Neural cell (in vitro differentiated cells): Measurements from ENCODE around the gene CRYBB1. TPM values are rescaled to one million over a fixed set of nuclear protein-coding genes. Genes with fewer than 3 reads are reported as not detected.

Experiments used
- H2AFZ ChIP-seq: fragments of 200-600, 300-800 bp; sonication (generic), shearing (Covaris generic); 2 replicates; pipeline ENCODE4 v1.6.0; 2014; ENCODE audit warnings: low read depth, mild to moderate bottlenecking, antibody characterized with exemption, low read length, moderate library complexity
- H3F3A ChIP-seq: fragments of 200-600 bp; shearing (Covaris generic); 2 replicates; pipeline ENCODE4 v1.6.1; 2016; ENCODE audit warnings: mild to moderate bottlenecking, moderate library complexity, mixed read lengths, antibody characterized with exemption, low read length; ENCODE audit not compliant: insufficient read depth, poor library complexity, severe bottlenecking
- H3K27ac ChIP-seq: fragments of 200-600, 300-800 bp; sonication (generic), shearing (Covaris generic); 2 replicates; pipeline ENCODE4 v1.5.1; 2014; ENCODE audit warnings: mild to moderate bottlenecking, low read length, moderate library complexity
- H3K27me3 ChIP-seq: fragments of 300-800, 200-600 bp; sonication (generic), shearing (Covaris generic); 2 replicates; pipeline ENCODE4 v1.6.0; 2014; ENCODE audit warnings: mild to moderate bottlenecking, low read depth, low read length, moderate library complexity; ENCODE audit not compliant: insufficient read depth
- H3K36me3 ChIP-seq: fragments of 300-800, 200-600 bp; sonication (generic), shearing (Covaris generic); 2 replicates; pipeline ENCODE4 v1.5.1; 2014; ENCODE audit warnings: mild to moderate bottlenecking, antibody characterized with exemption, low read length, moderate library complexity; ENCODE audit not compliant: insufficient read depth
- H3K4me2 ChIP-seq: fragments of 300-800, 200-600 bp; sonication (generic), shearing (Covaris generic); 2 replicates; pipeline ENCODE4 v1.6.0; 2014; ENCODE audit warnings: mild to moderate bottlenecking, low read length
- H3K4me3 ChIP-seq: fragments of 300-800, 200-600 bp; sonication (generic), shearing (Covaris generic); 2 replicates; pipeline ENCODE4 v1.5.1; 2014; ENCODE audit warnings: mild to moderate bottlenecking, low read length, moderate library complexity
- H3K79me2 ChIP-seq: fragments of 200-600 bp; shearing (Covaris generic); replicated peaks from 2 replicates; pipeline ENCODE4 v1.6.0; 2014; ENCODE audit warnings: mild to moderate bottlenecking, low read length, moderate library complexity; ENCODE audit not compliant: insufficient read depth
- H3K9ac ChIP-seq: fragments of 300-800, 200-600 bp; sonication (generic), shearing (Covaris generic); 2 replicates; pipeline ENCODE4 v1.6.1; 2016; ENCODE audit warnings: mild to moderate bottlenecking, low read length, mixed read lengths
- H3K9me2 ChIP-seq: fragments of 200-600 bp; shearing (Covaris generic); 2 replicates; pipeline ENCODE4 v1.6.1; 2016; ENCODE audit warnings: mild to moderate bottlenecking, low read length, mixed read lengths; ENCODE audit not compliant: insufficient read depth
- H3K9me3 ChIP-seq: fragments of 200-600, 300-800 bp; sonication (generic), shearing (Covaris generic); 2 replicates; pipeline ENCODE4 v1.6.1; 2016; ENCODE audit warnings: mild to moderate bottlenecking, mixed run types, low read length, moderate library complexity, mixed read lengths
- H4K20me1 ChIP-seq: fragments of 200-600 bp; shearing (Covaris generic); 2 replicates; pipeline ENCODE4 v1.6.1; 2016; ENCODE audit warnings: mild to moderate bottlenecking, mixed run types; ENCODE audit not compliant: insufficient read depth
- CTCF ChIP-seq: fragments of 450-650 bp; IDR thresholded peaks from 2 replicates; pipeline ENCODE4 v1.5.1; 2014; ENCODE audit warnings: antibody characterized with exemption, mild to moderate bottlenecking, moderate library complexity; ENCODE audit not compliant: poor library complexity, severe bottlenecking
- EP300 ChIP-seq: fragments of 450-650 bp; conservative IDR thresholded peaks from 2 replicates; pipeline ENCODE4 v1.6.1; 2014; ENCODE audit warnings: antibody characterized with exemption, mild to moderate bottlenecking, moderate library complexity; ENCODE audit not compliant: poor library complexity, severe bottlenecking
- EZH2 ChIP-seq: fragments of 200-600, 300-800 bp; shearing (Covaris generic), sonication (generic); IDR thresholded peaks from 2 replicates; pipeline ENCODE4 v1.6.1; 2014; ENCODE audit warnings: antibody characterized with exemption, low read length, borderline replicate concordance, mild to moderate bottlenecking; ENCODE audit not compliant: insufficient read depth, poor library complexity, severe bottlenecking
- MXI1 ChIP-seq: fragments of 450-650 bp; conservative IDR thresholded peaks from 2 replicates; pipeline ENCODE4 v1.6.1; 2014; ENCODE audit warnings: antibody characterized with exemption, mild to moderate bottlenecking; ENCODE audit not compliant: poor library complexity, severe bottlenecking
- POLR2AphosphoS5 ChIP-seq: IDR thresholded peaks from 2 replicates; pipeline ENCODE4 v1.6.1; 2012
- RAD21 ChIP-seq: fragments of 450-650 bp; conservative IDR thresholded peaks from 2 replicates; pipeline ENCODE4 v1.6.1; 2014; ENCODE audit warnings: antibody characterized with exemption, mild to moderate bottlenecking, moderate library complexity
- SMC3 ChIP-seq: fragments of 450-650 bp; conservative IDR thresholded peaks from 2 replicates; pipeline ENCODE4 v1.6.1; 2014; ENCODE audit warnings: antibody characterized with exemption, mild to moderate bottlenecking, moderate library complexity; ENCODE audit not compliant: poor library complexity
- TAF1 ChIP-seq: IDR thresholded peaks from 2 replicates; pipeline ENCODE4 v1.6.1; 2012; ENCODE audit warnings: low read depth
- polyA plus RNA-seq: library from polyadenylated mRNA; depleted of rRNA; stranded (reverse); fragments of >200 nt; gene quantifications from 2 replicates; pipeline ENCODE4 v1.2.3, GENCODE V29; 2014
- TF ChIP-seq, protein P1 (sequence below): IDR thresholded peaks from 2 replicates; pipeline ENCODE4 v1.6.1; 2012; ENCODE audit warnings: borderline replicate concordance

CRYBB1 gene
- polyA plus RNA-seq, 1 donor from 2014 or later: not detected

- no peak overlapping the region for H3K4me2 ChIP-seq
- H3K36me3 ChIP-seq: no peaks in the 10 kb centered on the region
- no peaks in the 10 kb centered on the region for H3K9me3 ChIP-seq
- no peak overlapping the region for H3K27ac ChIP-seq
- no peaks in the 10 kb centered on the region for H3K79me2 ChIP-seq
- no peak overlapping the region for H2AFZ ChIP-seq
- no peak overlapping the region for H3K9ac ChIP-seq
- H3K27me3 ChIP-seq: no peaks in the 10 kb centered on the region
- no peaks in the 10 kb centered on the region for H3F3A ChIP-seq
- H4K20me1 ChIP-seq: no peaks in the 10 kb centered on the region
- H3K9me2 ChIP-seq: no peaks in the 10 kb centered on the region
- H3K4me3 ChIP-seq: no peak overlapping the region
- TF ChIP-seq EZH2 (no peak), CTCF (no peak), MXI1 (no peak), TAF1 (no peak), RAD21 (no peak), SMC3 (no peak), POLR2AphosphoS5 (no peak), EP300 (no peak)
- TF ChIP-seq, protein P1, sequence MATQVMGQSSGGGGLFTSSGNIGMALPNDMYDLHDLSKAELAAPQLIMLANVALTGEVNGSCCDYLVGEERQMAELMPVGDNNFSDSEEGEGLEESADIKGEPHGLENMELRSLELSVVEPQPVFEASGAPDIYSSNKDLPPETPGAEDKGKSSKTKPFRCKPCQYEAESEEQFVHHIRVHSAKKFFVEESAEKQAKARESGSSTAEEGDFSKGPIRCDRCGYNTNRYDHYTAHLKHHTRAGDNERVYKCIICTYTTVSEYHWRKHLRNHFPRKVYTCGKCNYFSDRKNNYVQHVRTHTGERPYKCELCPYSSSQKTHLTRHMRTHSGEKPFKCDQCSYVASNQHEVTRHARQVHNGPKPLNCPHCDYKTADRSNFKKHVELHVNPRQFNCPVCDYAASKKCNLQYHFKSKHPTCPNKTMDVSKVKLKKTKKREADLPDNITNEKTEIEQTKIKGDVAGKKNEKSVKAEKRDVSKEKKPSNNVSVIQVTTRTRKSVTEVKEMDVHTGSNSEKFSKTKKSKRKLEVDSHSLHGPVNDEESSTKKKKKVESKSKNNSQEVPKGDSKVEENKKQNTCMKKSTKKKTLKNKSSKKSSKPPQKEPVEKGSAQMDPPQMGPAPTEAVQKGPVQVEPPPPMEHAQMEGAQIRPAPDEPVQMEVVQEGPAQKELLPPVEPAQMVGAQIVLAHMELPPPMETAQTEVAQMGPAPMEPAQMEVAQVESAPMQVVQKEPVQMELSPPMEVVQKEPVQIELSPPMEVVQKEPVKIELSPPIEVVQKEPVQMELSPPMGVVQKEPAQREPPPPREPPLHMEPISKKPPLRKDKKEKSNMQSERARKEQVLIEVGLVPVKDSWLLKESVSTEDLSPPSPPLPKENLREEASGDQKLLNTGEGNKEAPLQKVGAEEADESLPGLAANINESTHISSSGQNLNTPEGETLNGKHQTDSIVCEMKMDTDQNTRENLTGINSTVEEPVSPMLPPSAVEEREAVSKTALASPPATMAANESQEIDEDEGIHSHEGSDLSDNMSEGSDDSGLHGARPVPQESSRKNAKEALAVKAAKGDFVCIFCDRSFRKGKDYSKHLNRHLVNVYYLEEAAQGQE: no peak
Measured at GRCh38 chr22:26581026-26581425, 36.8 kb downstream of the CRYBB1 start.

DNA sequence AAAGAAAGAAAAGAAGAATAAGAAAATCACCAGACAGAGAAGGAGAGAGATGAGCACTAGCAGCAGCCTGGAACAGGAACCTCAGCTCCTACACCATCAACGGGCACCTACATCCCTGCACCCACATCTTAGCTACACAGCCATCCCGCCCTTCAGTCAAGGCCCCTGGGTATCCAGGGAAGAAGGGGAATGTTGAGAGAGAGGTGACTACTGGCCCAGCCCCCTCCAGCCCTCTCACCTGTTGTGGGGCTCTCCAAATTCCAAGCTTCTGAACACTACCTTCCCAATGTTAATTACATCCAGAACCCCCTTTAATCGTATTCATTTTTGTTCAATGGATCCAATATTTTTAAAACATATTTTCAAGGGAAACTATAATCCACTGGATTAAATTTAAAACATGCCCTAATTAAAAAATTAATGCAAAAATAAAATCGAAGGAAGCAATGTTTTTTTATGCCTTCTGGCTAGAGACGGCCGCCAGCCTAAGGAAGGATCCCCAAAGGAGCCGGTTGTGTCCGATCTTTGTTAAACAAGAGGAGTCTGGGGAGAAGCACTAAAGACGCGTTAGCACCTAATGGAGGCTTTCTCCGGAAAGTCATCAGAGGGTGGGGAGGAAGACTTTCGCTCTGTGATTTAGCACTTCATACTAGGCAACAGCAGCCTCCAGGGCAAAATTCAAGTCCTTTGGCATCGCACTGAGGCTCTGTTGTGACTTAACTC, 37.4 kb downstream of the CRYBB1 start:
- Histone ChIP-seq H3F3A (no peaks in the 10 kb centered on the region), H3K9me3 (no peaks in the 10 kb centered on the region), H3K79me2 (no peaks in the 10 kb centered on the region), H3K9me2 (no peaks in the 10 kb centered on the region), H3K36me3 (no peaks in the 10 kb centered on the region), H3K4me3 (no peak overlapping the region), H3K27ac (no peak overlapping the region), H3K4me2 (no peak overlapping the region), H3K27me3 (no peaks in the 10 kb centered on the region), H4K20me1 (no peaks in the 10 kb centered on the region), H2AFZ (no peak overlapping the region), H3K9ac (no peak overlapping the region)
- TF ChIP-seq MXI1: no peak
